GM12873 (cell line): ENCODE measurements around the gene TMEM254.

Source experiments
- CTCF ChIP-seq: IDR thresholded peaks from 2 replicates; pipeline ENCODE4 v1.5.1; 2012; ENCODE audit warnings: low read depth, mild to moderate bottlenecking, moderate library complexity, low read length, control low read depth; ENCODE audit not compliant: insufficient read depth; ENCODE audit errors: missing control alignments

Gene TMEM254

GRCh38 chr10:80077869-80078447 is 507 bp upstream of the TMEM254 start:
- TF ChIP-seq CTCF, result no peak

- TF ChIP-seq CTCF, result no peak
Observed at GRCh38 chr10:80079312-80079719, 851 bp downstream of the TMEM254 start.

- no peak for TF ChIP-seq CTCF
Observed at GRCh38 chr10:80081026-80081425, 2.6 kb downstream of the TMEM254 start.

GRCh38 chr10:80081801-80082750 is 3.6 kb downstream of the TMEM254 start:
- TF ChIP-seq CTCF, result no peak

GRCh38 chr10:80090121-80090520 is 11.7 kb downstream of the TMEM254 start:
- no peak for TF ChIP-seq CTCF

- TF ChIP-seq CTCF, result no peak
Observed at GRCh38 chr10:80094231-80094630, 15.8 kb downstream of the TMEM254 start.

GRCh38 chr10:80100116-80100515 is 21.7 kb downstream of the TMEM254 start:
- no peak for TF ChIP-seq CTCF
